H9 (cell line): ENCODE measurements around the gene P3H2. TPM values are rescaled to one million over a fixed set of nuclear protein-coding genes. Genes with fewer than 3 reads are reported as not detected.

Experiments
- DNase-seq: peaks from one replicate; pipeline ENCODE4 v3.0.0-alpha.2; 2017
- H2AFZ ChIP-seq: one replicate; pipeline ENCODE4 v1.6.1; 2013; ENCODE audit warnings: mild to moderate bottlenecking, low read length, control low read depth, moderate library complexity
- H2AK5ac ChIP-seq: 2 replicates; pipeline ENCODE4 v1.6.1; 2013; ENCODE audit warnings: low read length, control low read depth, mixed read lengths; ENCODE audit not compliant: insufficient read length
- H2BK120ac ChIP-seq: one replicate; pipeline ENCODE4 v1.6.1; 2013; ENCODE audit warnings: low read depth, mild to moderate bottlenecking, low read length, control low read depth, inconsistent platforms; ENCODE audit not compliant: poor library complexity, severe bottlenecking
- H2BK12ac ChIP-seq: 2 replicates; pipeline ENCODE4 v1.6.1; 2013; ENCODE audit warnings: low read length, control low read depth, mixed read lengths, low read depth; ENCODE audit not compliant: insufficient read length
- H2BK15ac ChIP-seq: 2 replicates; pipeline ENCODE4 v1.6.1; 2013; ENCODE audit warnings: low read depth, low read length, control low read depth
- H2BK20ac ChIP-seq: one replicate; pipeline ENCODE4 v1.6.1; 2013; ENCODE audit warnings: low read depth, mild to moderate bottlenecking, low read length, control low read depth, inconsistent platforms; ENCODE audit not compliant: poor library complexity, severe bottlenecking
- H2BK5ac ChIP-seq: 2 replicates; pipeline ENCODE4 v1.6.1; 2013; ENCODE audit warnings: low read length, control low read depth, mixed read lengths; ENCODE audit not compliant: insufficient read length
- H3K14ac ChIP-seq: 2 replicates; pipeline ENCODE4 v1.6.1; 2013; ENCODE audit warnings: low read length, control low read depth; ENCODE audit not compliant: insufficient read depth
- H3K18ac ChIP-seq: 2 replicates; pipeline ENCODE4 v1.6.1; 2013; ENCODE audit warnings: low read depth, mild to moderate bottlenecking, mixed read lengths, low read length, control low read depth; ENCODE audit not compliant: insufficient read length
- H3K23ac ChIP-seq: 2 replicates; pipeline ENCODE4 v1.6.1; 2013; ENCODE audit warnings: low read length, control low read depth, mixed read lengths, low read depth; ENCODE audit not compliant: insufficient read length
- H3K23me2 ChIP-seq: 2 replicates; pipeline ENCODE4 v1.6.1; 2013; ENCODE audit warnings: low read depth, mild to moderate bottlenecking, mixed read lengths, low read length, control low read depth; ENCODE audit not compliant: insufficient read length, poor library complexity, severe bottlenecking
- H3K27ac ChIP-seq: 2 replicates; pipeline ENCODE4 v1.5.1; 2013; ENCODE audit warnings: low read length, control low read depth, mixed read lengths, low read depth; ENCODE audit not compliant: insufficient read length
- H3K27me3 ChIP-seq: 2 replicates; pipeline ENCODE4 v1.6.1; 2013; ENCODE audit warnings: low read length, control low read depth, inconsistent platforms; ENCODE audit not compliant: insufficient read depth
- H3K4ac ChIP-seq: 2 replicates; pipeline ENCODE4 v1.6.1; 2013; ENCODE audit warnings: low read depth, mild to moderate bottlenecking, control low read depth, inconsistent platforms, low read length, moderate library complexity
- H3K4me1 ChIP-seq: 2 replicates; pipeline ENCODE4 v1.6.1; 2013; ENCODE audit warnings: low read length, control low read depth, inconsistent platforms; ENCODE audit not compliant: insufficient read depth
- H3K4me2 ChIP-seq: 2 replicates; pipeline ENCODE4 v1.6.1; 2013; ENCODE audit warnings: low read length, control low read depth, mixed read lengths; ENCODE audit not compliant: insufficient read length, insufficient read depth
- H3K56ac ChIP-seq: 2 replicates; pipeline ENCODE4 v1.6.1; 2013; ENCODE audit warnings: low read depth, mild to moderate bottlenecking, mixed read lengths, low read length, control low read depth; ENCODE audit not compliant: insufficient read length
- H3K79me1 ChIP-seq: 2 replicates; pipeline ENCODE4 v1.6.1; 2013; ENCODE audit warnings: low read depth, mild to moderate bottlenecking, moderate library complexity, low read length, control low read depth, inconsistent platforms; ENCODE audit not compliant: insufficient read depth, poor library complexity, severe bottlenecking
- H3K79me2 ChIP-seq: 2 replicates; pipeline ENCODE4 v1.6.1; 2013; ENCODE audit warnings: low read length, control low read depth, inconsistent platforms; ENCODE audit not compliant: insufficient read depth
- H3K9ac ChIP-seq: 2 replicates; pipeline ENCODE4 v1.6.1; 2013; ENCODE audit warnings: low read length, control low read depth, mixed read lengths; ENCODE audit not compliant: insufficient read length; ENCODE audit errors: extremely low read depth
- H3K9me3 ChIP-seq: one replicate; pipeline ENCODE4 v1.6.1; 2013; ENCODE audit warnings: low read depth, low read length, inconsistent platforms; ENCODE audit not compliant: control insufficient read depth
- H3T11ph ChIP-seq: one replicate; pipeline ENCODE4 v1.6.1; 2013; ENCODE audit warnings: mild to moderate bottlenecking, low read length, control low read depth, inconsistent platforms
- H4K20me1 ChIP-seq: one replicate; pipeline ENCODE4 v1.6.1; 2013; ENCODE audit not compliant: control insufficient read depth, insufficient read length, insufficient read depth
- H4K5ac ChIP-seq: 2 replicates; pipeline ENCODE4 v1.6.1; 2013; ENCODE audit warnings: low read depth, mild to moderate bottlenecking, mixed read lengths, low read length, control low read depth; ENCODE audit not compliant: insufficient read length
- H4K8ac ChIP-seq: replicated peaks from 2 replicates; pipeline ENCODE4 v1.6.1; 2013; ENCODE audit warnings: low read length, control low read depth, mixed read lengths, low read depth; ENCODE audit not compliant: insufficient read length
- H4K91ac ChIP-seq: 2 replicates; pipeline ENCODE4 v1.6.1; 2013; ENCODE audit warnings: low read depth, mild to moderate bottlenecking, moderate library complexity, mixed read lengths, low read length, control low read depth; ENCODE audit not compliant: insufficient read length
- H3K27ac Mint-ChIP-seq, 3 experiments: 2 replicates in 2 of 3; 3 replicates in 1 of 3; pipeline ENCODE4 v1.8.0; 2020 to 2021; ENCODE audit warnings: mixed read lengths in 3 of 3, mild to moderate bottlenecking in 1 of 3, moderate library complexity in 1 of 3
- H3K27me3 Mint-ChIP-seq: 2 replicates; pipeline ENCODE4 v1.8.0; 2021; ENCODE audit warnings: low read depth, mild to moderate bottlenecking, moderate library complexity, mixed read lengths
- H3K36me3 Mint-ChIP-seq, 3 experiments: 2 replicates in 2 of 3; 3 replicates in 1 of 3; pipeline ENCODE4 v1.8.0; 2020 to 2021; ENCODE audit warnings: low read depth in 3 of 3, mixed read lengths in 3 of 3; ENCODE audit not compliant: insufficient read depth in 1 of 3
- H3K4me1 Mint-ChIP-seq, 2 experiments: 2 replicates each; pipeline ENCODE4 v1.8.0; 2020; ENCODE audit warnings: mixed read lengths in 2 of 2
- H3K4me3 Mint-ChIP-seq, 2 experiments: 2 replicates in 1 of 2; 3 replicates in 1 of 2; pipeline ENCODE4 v1.8.0; 2020 to 2021; ENCODE audit warnings: mild to moderate bottlenecking in 2 of 2, mixed read lengths in 2 of 2, moderate library complexity in 1 of 2
- H3K9me3 Mint-ChIP-seq, 2 experiments: 2 replicates in 1 of 2; 3 replicates in 1 of 2; pipeline ENCODE4 v1.8.0; 2020; ENCODE audit warnings: mild to moderate bottlenecking in 2 of 2, mixed read lengths in 2 of 2, moderate library complexity in 1 of 2
- CTCF ChIP-seq: fragments of 200-600 bp; sonication (generic); conservative IDR thresholded peaks from 3 replicates; pipeline ENCODE4 v1.8.0; 2021; ENCODE audit warnings: antibody characterized with exemption, mild to moderate bottlenecking
- WGBS: extraction: QIAGEN DNeasy Blood & Tissue Kit; methylation state at CpG from one replicate; pipeline ENCODE4 v1.1.7; 2013; ENCODE audit warnings: missing lambda C conversion rate, low lambda C conversion rate, mixed read lengths; ENCODE audit not compliant: insufficient read length; ENCODE audit errors: extremely low coverage; 5-methylcytosine and 5-hydroxymethylcytosine counted together
- total RNA-seq: library from RNA; stranded (reverse); gene quantifications from 2 replicates; pipeline ENCODE4 v1.2.1, GENCODE V29; 2021

Gene P3H2
- total RNA-seq, 1 experiment from 2014 or later, result 41.5 TPM

- H3K4me1 ChIP-seq, result no peaks in the 10 kb centered on the region
- no peak overlapping the region for H2BK120ac ChIP-seq
- no peak overlapping the region for H4K91ac ChIP-seq
- no peak overlapping the region for H3K4ac ChIP-seq
- WGBS, result no CpG with 5 or more reads among the region's 1 CpG
- no peaks in the 10 kb centered on the region for H3K9me3 ChIP-seq
- H3K18ac ChIP-seq, result no peak overlapping the region
- Mint-ChIP-seq H3K4me3 (no peak overlapping the region), H3K36me3 (peaks cover 0 to 4% (median 3%) of the 10 kb centered on the region in 3 experiments; a peak in 2 of 7 replicates), H3K9me3 (no peaks in the 10 kb centered on the region), H3K27me3 (no peaks in the 10 kb centered on the region), H3K4me1 (peaks cover 10 to 13% of the 10 kb centered on the region in 2 experiments), H3K27ac (peak overlapping the region in 1 of 3 experiments; percentile 42; a peak in 1 of 7 replicates)
- no peak overlapping the region for H2AK5ac ChIP-seq
- H3T11ph ChIP-seq, result no peak overlapping the region
- H3K23ac ChIP-seq, result no peak overlapping the region
- no peak for TF ChIP-seq CTCF
- H2BK5ac ChIP-seq, result no peak overlapping the region
- no peak overlapping the region for H4K8ac ChIP-seq
- no peaks in the 10 kb centered on the region for H3K23me2 ChIP-seq
- no peaks in the 10 kb centered on the region for H3K79me1 ChIP-seq
- no peaks in the 10 kb centered on the region for H4K20me1 ChIP-seq
- no peak overlapping the region for H4K5ac ChIP-seq
- H3K4me2 ChIP-seq, result no peak overlapping the region
- no peak overlapping the region for H2AFZ ChIP-seq
- no peak overlapping the region for H3K9ac ChIP-seq
- no peak overlapping the region for H3K14ac ChIP-seq
- no peak overlapping the region for H2BK12ac ChIP-seq
- H3K79me2 ChIP-seq, result no peaks in the 10 kb centered on the region
- no peak overlapping the region for H2BK20ac ChIP-seq
- no peak overlapping the region for H3K27ac ChIP-seq
- no peaks in the 10 kb centered on the region for H3K27me3 ChIP-seq
- H2BK15ac ChIP-seq, result no peak overlapping the region
- H3K56ac ChIP-seq, result no peak overlapping the region
- no peak for DNase-seq
These were observed 43.9 kb downstream of the P3H2 start for GRCh38 chr3:190076601-190077394.
